Esophagus squamous epithelium (tissue), 4 donors: ENCODE measurements around the gene CALHM5.

Source experiments
- CTCF ChIP-seq, 6 experiments: fragments of 450-650 bp in 4 of 6; fragments of 200-600 bp in 2 of 6; sonication (generic) in 2 of 6; IDR thresholded peaks; one replicate each; pipeline ENCODE4 v1.5.1; 2016 to 2019; ENCODE audit warnings: antibody characterized with exemption in 6 of 6, mild to moderate bottlenecking in 4 of 6, moderate library complexity in 4 of 6
- POLR2A ChIP-seq, 4 donors: fragments of 450-650 bp; IDR thresholded peaks; one replicate each; pipeline ENCODE4 v1.6.1; 2017; ENCODE audit warnings: antibody characterized with exemption in 4 of 4, mild to moderate bottlenecking in 4 of 4, moderate library complexity in 3 of 4

DNA sequence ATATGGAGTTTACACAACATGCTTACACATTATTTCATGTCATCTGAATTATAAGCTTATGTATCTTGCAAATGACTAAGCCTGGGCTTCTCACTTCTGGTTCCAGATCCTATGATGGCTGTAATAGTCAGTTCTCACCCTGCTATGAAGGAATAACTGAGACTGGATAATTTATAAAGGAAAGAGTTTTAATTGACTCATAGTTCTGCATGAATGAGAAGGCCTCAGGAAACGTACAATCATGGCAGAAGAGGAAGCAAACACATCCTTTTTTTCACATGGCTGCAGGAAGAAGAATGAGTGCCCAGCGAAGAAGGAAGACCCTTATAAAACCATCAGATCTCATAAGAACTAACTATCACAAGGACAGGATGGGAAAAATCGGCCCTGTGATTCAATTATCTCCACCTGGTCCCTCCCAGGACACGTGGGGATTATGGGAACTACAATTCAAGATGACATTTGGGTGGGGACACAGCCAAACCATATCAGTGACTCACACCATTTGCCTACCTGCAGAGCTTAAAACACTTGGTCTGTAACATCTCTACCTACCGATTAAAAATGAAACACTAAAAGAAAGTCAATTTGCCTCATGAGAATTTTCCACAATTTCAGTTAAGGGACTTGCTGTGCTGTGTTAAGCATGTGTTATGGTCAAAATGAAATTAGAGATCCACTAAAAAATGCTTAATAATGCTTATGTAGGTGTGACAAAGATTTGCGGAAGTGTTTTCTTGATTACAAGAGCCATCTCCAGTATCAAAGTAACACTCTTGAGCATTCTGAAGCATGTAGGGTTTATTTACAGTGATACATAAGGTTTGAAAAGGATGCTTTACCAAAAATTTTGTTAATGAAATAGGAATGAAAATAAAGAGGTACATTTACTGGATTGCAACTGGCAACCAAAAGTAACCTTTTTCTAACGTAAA is 57.6 kb downstream of the CALHM5 start:
- no peak for TF ChIP-seq CTCF (IDR thresholded peaks at IDR 0.05)
- no peak for TF ChIP-seq POLR2A (IDR thresholded peaks at IDR 0.05)
